ENCODE measurements around the gene EIF5B.
"Not testable (repeated sequence)": the region's sequence is repeated elsewhere in the genome, so short reads cannot be mapped to it uniquely, and the experiment has no call there.

Gene EIF5B

DNA sequence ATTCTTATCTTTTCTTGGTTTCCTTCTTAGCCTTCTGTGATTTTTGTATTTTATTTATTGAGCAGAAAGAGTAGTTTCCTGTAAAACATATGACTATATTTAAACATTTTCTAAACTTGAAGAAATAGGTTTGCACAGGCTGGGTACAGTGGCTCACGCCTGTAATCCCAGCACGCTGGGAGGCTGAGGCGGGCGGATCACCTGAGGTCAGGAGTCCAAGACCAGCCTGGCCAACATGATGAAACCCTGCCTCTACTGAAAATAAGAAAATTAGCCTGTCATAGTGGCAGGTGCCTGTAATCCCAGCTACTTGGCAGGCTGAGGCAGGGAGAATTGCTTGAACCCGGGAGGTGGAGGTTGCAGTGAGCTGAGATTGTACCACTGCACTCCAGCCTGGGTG, 31.7 kb downstream of the EIF5B start:
- not testable (repeated sequence) for DNase-seq

DNA sequence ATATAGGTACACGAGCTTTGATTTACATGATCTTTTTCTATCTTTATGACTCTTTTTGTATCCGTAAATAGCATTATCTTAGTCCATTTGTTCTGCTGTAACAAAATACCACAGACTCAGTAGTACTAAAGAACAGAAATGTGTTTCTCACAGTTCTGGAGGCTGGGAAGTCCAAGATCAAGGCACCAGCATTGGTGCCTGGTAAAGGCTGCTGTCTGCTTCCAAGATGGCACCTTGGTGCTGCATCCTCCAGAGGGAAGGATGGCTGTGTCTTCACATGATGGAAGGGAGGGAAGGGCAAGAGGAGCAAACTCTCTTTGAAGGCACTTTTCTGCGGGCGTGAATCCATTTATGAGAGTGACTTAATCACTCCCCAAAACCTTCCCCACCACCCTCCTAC, 36.0 kb downstream of the EIF5B start:
- no peak for DNase-seq

DNA sequence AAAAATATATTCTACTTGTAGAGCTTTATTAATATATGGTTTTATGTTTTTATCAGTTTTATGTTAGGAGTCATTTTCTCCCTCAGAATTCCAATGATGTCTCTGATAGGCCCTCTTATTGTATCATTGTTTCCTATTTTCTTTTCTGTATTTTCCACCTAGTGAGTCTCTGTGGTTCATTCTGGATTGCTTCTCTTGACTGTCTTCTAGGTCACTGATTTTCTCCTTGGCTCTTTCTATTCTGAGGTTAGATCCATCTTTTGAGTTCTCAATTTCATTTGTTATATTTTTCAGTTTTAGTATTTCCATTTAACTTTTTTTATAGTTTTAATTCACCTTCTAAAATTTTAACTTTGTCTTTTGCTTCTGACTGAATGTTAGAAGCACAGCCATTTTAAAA, 37.6 kb downstream of the EIF5B start:
- no peak for DNase-seq

DNA sequence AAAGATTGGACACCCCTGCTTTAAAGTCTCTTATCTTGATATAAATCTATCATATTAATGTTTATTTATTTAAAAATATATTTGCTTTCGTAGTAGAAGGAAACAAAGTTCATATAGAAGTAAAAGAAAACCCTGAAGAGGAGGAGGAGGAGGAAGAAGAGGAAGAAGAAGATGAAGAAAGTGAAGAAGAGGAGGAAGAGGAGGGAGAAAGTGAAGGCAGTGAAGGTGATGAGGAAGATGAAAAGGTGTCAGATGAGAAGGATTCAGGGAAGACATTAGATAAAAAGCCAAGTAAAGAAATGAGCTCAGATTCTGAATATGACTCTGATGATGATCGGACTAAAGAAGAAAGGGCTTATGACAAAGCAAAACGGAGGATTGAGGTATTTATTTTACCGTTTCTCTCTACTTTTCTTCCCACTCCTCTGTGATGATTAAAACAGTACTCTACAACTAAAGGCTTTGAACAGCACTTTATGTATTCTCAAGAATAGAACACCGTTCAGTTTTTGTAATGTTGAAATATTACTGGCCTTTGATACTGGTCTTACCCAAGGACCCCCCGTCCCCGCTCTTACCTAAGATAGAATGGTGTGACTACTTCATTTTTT, 39.2 kb downstream of the EIF5B start:
- DNase-seq, result no peak

DNA sequence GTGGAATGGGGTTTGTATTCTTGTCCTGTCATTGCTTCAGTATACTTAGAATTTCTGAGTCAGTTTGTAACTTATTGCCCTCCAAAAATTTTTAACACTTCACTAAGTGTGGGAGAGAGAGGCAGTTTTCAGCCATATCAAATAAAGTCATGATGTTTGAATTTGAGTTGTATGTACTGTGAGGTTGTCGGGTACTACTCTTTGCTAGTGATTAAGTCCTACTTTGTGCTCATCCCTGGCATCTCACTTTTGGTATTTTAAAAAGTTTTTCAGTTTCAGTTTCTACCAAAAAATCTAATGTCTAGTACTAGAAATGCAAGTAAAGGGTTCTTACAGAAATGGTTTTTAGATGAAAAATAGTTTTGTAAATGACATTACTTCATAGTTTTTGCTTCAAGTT, 40.7 kb downstream of the EIF5B start:
- no peak for DNase-seq

DNA sequence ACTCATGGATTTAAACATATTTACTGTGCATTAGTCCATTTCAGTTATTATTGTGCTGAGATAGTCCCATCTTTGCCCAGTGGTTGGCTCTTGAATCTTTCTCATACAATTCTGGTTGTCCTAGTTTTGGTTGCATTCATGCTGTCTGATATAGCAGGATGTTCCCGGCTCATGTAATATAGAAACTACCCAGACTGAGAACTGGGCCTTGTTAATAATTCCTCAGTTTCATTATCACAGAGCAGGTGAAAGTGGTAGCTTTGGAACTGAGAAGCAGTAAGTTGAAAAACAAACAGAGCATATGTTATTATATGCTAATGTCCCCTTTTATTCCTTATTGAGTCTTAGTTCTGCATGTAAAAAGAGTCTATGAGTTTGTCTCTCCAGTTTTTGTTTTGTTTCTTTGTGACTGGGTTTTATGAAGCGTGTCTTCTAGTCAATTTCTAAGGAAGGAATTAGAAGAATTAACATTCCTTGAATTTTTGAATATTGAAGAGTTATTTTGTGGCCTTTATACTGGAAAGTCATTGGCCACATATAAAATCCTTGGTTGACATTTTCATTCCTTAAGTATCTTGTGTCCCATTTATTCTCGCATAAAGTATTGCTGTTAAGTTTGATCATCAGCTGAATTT, 43.3 kb downstream of the EIF5B start:
- no peak for DNase-seq

DNA sequence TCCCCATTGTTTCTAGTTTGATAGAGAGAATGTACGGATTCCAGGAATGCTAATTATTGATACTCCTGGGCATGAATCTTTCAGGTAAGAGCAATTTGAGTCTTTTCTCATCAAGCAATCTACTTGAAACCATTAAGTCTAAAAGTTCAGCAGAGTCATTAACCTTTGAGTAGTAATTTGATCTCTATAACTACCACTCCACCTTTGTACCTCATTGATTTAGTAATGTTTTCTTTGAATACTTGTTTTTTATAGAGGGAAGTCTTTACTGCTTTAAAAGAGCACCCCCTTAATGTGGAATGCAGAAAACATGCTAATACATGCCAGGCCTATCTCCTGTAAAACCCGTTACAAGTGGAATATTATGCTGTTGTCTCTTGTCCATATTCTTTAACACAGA, 45.0 kb downstream of the EIF5B start:
- DNase-seq, result no peak

DNA sequence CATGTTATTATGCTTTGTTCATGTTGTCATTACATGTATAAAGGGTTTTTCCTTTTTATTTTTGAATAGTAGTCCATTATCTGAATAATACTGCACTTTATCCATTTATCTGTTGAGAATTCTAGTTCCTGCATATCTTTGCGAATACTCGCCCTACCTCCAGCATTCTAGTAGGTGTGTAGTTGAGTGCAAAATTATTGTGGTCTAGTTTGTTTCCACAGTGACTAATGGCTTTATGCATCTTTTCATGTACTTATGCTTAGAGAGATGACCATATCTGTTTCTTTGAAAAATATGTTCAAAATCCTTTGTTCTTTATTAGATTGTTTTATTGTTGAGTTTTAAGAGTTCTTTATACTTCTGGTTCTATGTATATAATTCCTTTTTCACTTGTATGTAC, 48.8 kb downstream of the EIF5B start:
- no peak for DNase-seq

DNA sequence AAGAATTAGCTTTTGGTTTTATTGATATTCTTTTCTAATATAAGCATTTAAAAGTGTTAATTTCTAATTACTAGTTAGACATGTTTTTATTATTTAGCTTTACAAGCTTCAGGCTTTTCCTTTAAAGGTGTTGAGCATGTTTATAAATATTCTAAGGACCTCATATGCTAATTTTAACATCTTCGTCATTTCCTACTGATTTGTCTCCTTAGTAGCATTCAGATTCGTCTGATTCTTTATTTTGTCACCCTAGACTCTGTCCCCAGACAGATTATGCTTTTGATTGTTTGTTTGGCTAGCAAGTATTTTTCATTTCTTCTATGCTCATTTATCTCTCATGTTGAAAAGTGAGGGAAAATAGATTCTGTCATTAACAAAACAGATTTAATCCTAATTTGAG, 51.7 kb downstream of the EIF5B start:
- no peak for DNase-seq

DNA sequence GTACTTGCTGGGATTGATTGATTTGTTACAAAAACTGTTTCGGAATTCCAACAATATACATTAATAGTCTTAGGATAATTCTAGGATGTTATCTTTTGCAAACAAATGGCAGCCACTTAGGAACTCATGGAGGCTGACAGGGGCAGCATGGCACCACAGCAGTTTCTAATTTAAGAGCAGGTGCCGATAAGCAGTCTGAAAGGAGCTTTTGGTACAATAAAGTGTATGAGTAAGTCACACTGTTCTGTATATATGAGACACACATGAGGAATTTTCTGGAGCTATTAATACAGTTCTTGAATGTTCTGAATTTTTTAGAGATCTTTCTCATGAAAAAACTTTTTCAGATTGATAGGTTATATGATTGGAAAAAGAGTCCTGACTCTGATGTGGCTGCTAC, 52.2 kb downstream of the EIF5B start:
- no peak for DNase-seq

DNA sequence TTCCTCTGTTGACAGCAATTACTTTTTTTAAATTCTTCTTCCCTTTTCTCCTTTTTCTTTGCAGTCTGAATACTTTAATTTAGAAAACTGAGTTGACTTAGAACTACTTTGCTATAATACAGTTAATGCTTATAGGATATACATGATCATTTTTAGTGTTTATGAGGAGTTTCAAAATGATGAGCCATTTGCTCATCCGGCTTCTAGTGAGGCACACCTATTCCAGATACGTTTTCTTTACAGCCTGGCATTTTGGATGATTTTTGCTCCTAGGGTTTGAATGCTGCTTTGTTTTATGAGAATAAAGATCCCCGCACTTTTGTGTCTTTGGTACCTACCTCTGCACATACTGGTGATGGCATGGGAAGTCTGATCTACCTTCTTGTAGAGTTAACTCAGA, 52.8 kb downstream of the EIF5B start:
- no peak for DNase-seq

DNA sequence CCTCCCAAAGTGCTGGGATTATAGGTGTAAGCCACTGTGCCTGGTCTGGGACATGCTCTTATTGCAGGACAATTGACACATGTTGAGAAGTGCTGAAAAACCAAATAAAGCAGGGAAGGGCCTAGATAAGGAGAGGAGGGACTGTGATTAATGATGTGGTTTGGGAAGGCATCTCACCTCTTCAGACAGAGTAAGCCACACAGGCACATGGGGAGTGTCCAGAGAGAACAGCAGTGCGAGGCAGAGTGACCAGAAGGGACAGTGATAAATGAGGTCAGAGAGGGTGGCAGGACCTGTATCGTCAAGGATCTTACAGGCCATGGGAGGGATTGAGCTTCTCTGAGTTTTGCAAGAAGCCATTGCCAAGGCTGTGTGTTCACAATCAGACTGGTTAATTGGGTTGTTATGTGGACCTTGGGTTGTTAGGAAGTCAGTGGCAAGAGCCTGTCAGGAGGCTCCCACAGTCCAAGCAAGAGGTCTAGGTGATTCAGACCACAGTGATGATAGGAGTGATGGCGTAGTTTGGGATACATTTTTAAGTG, 58.5 kb downstream of the EIF5B start:
- DNase-seq, result no peak

DNA sequence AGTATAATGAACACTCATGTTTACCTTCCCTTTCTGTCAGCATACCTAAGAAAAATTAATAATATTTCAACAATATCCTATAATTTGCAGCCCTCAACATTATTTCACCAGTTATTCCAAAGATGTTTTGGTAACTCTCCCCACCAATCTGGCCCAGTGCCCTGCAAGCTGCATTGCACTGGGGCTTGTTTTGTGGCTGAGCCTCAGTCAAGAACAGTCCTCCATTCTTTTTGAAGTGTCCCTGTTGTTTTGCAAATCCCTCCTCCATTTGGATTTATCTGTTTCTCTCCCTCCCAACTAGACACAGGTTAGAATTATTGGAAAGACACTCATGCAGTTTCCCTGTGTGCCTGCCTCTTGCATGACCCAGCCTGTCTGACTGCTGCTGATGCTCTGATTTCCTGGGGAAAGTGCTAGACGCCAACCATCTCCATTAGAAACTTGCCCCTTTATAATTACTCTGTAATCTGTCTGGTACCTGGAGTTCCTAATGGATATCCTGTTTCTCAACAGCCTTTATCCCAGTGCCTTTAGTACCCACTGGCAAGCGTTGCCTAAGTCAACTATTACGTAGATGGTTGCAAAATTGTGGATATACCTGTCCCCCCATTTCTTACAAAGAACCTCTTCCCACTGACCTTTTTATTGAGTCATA, 60.2 kb downstream of the EIF5B start:
- no peak for DNase-seq

DNA sequence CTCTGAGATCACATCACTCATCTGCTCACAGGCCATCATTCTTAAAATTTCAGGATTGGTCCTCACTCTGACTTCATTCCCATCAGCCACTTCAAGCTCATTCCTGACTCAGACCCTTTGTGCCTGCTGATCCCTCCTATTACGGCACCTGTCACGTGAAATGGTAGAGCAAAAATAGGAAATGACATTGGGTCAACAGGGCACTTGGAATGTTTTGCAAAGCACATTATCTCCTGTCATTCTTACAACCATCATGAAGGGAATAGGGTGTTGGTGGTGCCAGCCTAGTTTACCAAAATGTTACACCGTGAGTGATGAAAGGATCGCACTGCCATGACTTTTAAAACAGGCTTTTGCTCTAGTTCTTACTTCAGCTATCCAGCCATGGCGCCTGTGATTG, 61.1 kb downstream of the EIF5B start:
- DNase-seq, result no peak

DNA sequence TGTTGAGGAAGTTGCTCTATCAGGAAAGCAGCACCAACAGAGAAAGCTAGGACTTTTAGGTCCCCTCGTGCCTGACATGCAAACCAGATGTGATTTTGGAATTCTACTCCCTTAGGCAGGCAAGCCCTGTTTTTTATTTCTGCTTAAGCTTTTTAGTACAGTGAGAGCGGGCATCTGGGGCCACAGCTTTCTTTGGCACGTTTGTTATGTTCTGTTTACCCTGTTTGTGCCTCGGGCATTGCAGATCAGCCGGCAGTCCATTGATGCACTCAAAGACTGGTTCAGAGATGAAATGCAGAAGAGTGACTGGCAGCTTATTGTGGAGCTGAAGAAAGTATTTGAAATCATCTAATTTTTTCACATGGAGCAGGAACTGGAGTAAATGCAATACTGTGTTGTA, 61.9 kb downstream of the EIF5B start:
- DNase-seq, result no peak

DNA sequence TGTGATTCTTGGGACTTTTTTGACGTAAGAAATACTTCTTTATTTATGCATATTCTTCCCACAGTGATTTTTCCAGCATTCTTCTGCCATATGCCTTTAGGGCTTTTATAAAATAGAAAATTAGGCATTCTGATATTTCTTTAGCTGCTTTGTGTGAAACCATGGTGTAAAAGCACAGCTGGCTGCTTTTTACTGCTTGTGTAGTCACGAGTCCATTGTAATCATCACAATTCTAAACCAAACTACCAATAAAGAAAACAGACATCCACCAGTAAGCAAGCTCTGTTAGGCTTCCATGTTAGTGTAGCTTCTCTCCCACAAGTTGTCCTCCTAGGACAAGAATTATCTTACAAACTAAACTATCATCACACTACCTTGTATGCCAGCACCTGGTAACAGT, 62.6 kb downstream of the EIF5B start:
- DNase-seq, result no peak

DNA sequence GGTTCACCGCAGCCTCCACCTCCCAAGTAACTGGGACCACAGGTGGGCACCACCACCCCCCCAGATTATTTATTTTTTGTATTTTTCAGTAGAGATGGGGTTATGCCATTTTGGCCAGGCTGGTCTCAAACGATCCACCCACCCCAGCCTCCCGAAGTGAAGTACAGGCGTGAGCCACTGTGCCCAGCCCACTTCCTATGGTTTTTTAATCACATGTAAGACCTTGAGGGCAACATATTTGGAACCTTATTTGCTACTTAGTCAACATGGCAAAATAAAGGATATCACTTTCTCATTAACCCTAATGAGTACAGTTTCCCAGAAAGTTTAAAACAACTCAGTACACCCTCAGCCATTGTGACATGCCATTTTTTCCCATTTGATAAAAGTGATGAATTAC, 64.7 kb downstream of the EIF5B start:
- DNase-seq, result no peak

DNA sequence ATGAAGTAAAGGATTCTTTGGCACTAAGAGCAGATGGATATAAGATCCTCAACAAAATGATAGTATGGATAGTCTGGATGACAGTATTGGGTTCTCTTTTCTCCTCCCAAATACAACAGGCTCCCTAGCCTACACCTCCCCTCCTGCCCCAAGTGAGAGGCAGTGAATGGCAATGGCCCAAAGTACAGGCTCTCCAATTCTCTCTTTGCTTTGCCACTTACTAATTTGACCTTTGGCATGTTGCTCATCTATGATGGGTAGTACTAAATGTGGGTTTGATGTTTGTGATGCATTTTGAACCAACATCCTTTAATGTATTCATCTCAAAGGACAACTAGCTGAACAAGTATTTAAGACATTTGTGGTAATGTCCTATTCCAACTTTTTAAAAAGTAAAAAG, 65.9 kb downstream of the EIF5B start:
- no peak for DNase-seq

DNA sequence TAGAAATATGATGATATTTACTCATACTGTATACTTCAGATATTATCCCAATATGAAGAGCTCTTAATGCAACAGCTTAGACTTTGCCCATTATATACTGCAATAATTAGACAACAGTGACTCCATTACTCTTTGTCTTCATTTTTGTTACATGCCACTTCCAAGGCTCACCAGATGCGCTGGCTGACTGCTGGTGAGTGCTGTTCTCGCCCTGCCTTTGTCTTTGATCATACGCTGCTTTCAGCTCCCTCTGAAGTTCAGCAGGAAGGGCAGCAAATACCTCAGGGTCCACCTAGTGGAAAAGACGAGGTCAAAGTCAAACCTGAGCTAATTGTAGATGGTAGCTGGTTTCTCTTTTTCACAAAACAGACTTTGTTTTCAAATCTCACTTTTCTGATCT, 66.3 kb downstream of the EIF5B start:
- DNase-seq, result no peak

DNA sequence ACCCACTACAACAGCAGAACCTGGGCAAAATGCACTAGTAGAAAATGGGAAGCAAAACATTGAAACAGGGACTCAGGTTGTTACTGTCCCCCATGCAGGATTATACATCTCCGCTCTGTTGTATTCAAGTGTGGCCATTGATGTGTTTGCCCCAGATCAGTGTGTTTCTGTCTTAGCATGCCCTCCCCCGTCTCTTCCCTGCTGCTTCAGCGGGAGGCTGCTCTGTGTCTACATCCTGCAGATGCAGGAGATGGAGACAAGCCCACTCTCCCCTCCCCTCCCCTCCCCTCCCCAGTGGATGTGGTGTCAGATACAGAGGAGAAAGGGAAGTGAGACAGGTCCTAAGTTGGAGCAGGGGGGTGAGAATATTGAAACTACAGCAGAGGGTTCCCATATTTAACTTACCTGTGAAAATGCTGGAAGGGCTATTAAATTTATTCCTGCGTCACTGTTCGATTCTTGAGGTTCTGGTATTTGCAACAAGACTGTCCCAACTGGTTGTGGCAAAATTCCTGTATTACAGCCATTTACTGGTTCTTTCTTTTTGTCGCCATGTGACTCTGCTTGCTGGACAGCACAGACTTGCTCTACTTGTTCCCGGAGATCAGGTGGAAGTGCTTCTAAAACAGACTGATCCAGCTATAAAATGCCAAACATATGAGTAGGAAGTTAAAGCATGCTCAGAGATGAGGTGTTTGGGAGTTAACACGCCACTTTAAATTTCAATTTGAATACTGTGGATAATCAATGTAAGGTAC, 67.0 kb downstream of the EIF5B start:
- DNase-seq, result no peak

DNA sequence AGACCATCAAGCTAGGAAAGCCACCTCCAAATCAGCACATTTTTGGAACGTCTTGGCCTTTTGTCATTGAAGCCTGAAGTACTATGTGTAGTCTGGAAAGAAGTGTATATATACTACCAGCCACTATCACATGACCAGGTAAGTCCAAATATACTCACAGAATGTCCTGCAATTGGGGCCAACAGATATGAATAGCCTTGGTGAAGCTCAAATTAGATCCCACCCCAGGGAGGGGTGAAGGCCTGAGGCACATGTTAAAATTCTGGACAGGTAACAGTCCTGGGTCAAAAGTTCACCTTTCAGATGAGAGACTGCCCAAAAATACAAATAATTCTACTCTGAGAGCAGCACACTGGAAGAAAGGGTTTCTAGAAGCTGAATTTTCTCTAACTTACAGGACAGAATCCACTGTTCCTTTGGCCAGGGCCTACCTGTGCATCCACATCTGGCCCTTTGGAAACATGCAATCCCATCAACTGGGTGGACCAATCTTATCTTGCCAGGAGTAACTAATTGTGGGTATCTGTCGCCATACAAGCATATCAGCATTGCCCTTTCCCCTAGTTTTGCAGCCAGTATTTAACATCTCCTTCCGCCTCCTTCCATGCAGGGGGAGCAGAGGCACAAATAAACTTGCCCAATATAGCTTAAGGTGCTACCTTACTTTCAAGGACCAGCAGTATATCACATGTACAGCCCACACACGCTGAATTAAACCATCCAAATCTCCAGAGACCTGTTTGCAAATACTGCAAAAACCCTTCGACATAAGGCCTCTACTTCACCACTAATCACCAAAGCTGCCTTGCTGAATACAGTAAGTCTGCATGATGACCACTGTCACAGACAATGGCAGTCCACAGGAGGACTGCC, 67.8 kb downstream of the EIF5B start:
- DNase-seq, result no peak

DNA sequence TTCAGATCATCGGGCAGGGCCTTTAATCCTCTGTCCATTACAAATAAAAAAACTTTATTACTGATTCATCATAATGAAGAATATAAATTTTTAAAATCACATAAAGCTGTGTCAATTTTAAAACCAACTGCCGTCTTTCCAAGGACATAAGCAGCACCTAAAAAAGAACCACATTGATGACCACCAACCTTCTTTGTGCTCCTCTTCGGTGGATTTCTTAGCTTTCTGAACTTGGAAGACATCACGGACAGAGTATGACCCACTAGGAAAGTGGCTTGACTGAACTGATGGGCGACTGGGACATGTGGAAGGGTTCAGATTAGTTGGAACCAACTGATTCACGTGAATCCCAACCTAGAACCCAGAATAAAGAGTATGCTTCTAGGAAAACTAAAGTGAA, 68.9 kb downstream of the EIF5B start:
- no peak for DNase-seq

DNA sequence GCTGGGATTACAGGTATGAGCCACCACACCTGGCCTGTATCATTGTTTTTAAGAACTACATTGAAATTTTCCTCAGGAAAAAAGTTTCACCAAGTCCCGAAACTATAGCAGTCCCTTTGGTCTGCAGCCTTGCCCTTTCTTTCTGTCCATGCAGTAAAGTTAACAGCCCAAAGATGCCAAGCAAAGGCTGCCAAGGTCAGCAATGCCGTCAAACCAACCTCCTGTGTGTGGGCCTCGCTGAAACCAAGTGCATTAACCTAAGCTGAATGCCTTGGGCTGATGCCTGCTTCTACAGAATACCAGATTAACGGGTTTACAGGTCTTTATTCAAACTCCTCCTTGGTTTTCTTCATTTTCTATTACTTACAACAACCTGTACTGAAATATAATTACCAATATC, 73.1 kb downstream of the EIF5B start:
- DNase-seq, result no peak

Data from GOT3 (cell line).